ENCODE measurements around the gene GABRR2.
"Not testable (repeated sequence)": the region's sequence is repeated elsewhere in the genome, so short reads cannot be mapped to it uniquely, and the experiment has no call there.

The GABRR2 gene

GRCh38 chr6:89255417-89255816 lies 59.7 kb downstream of the GABRR2 start:
- ATAC-seq (no peak), DNase-seq (no peak)

DNA sequence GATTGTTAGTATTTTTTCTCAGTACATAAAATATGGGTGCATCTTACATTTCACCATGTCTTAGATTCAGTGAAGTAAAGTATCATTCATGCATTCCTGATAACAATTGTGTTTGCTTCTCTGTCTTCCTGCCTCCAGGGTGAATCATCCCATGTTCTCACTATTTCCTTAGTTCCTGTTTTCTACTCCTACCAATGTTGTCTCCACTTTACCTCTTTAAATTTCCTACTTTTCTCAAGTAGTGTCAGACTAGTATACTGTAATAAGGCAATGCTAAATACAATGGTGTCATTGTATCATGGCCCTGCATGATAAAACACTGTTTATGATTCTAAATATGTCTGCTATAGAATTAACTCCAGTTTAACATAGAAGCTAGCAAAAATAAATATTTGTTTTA lies 60.5 kb downstream of the GABRR2 start:
- DNase-seq (no peak), ATAC-seq (no peak)

DNA sequence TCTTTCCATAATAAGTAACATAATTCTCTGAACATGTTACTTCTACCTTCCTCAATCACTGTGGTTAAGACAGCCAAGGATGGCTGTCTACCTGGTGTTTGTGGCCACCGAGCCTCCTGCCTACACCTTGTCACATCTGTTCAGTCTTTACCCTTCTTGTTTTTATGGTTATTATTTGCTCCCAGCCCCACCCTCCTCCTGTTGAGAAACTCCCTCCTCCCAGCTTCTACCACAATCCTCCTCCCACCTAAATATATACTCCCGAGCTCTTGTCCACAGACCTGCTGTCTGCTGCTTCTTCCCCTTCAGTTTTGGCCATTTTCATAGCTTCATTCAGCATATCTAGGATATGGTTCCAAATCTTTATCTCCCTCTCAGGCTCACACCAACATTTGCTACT lies 62.2 kb downstream of the GABRR2 start:
- no peak for ATAC-seq

DNA sequence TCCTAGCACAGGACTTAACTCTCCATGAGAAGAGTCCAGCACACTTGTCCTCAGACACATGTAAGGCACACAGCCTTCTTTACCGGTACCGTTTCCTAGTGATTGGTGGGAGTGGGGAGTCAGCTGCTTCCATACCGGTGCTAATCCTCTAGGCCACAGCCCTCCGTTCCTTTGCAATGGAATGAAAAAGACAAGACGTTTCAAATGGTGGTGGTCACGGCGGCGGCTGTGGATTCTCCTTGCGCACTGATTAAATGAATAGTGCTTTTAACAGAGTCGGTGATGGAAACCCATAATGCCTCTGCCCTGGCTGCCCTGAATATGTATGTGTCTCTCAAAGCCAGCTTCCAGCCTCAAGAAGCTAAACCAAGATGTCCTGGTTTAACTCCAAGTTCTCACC lies 63.1 kb downstream of the GABRR2 start:
- ATAC-seq, result no peak

More for the DNA sequence above, 62.2 kb downstream of the GABRR2 start:
- DNase-seq, result no peak

DNA sequence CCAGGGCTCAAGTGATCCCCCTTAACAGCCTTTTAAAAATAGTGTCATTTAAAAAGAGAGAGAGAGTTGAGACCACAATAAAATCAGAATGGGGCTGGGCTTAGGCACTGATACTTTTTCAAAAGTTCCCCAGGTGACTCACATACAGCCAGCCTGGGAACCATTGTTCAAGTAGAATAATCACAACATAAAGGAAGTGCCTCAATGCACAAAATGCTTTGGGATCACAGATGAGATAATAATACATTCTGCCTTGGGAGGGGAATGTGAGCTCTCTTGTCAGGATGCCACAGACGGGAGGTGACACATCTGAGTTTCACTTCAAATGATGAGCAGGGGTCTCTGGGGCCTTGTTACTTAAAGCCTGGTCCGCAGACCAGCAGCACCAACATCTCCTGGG lies 63.9 kb downstream of the GABRR2 start:
- ATAC-seq, result no peak
- DNase-seq, result no peak

More for the DNA sequence above, 63.1 kb downstream of the GABRR2 start:
- DNase-seq, result no peak

DNA sequence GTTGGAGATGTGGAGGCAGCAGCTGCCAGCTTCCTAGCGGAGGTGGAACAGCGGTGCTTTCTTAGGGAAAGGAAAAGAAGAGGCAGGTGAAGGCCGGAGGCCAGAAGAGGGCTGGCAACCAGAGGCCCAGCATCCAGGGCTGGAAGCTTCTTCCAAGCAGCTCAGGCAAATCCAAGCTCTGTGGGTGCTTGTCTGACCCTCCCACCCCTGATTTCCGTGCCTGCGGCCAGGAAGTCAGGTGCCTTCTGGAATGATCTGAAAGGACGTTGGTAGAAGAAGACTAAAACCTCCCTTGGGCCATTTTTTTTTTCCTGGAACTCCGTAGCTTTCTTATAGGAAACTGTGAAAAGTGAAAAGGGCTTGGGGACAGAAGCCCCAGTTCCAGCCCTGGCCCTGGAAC lies 64.9 kb downstream of the GABRR2 start:
- DNase-seq, result no peak
- ATAC-seq, result no peak

- ATAC-seq (no peak), DNase-seq (no peak)
Observed at GRCh38 chr6:89244241-89244985, 70.7 kb downstream of the GABRR2 start.

DNA sequence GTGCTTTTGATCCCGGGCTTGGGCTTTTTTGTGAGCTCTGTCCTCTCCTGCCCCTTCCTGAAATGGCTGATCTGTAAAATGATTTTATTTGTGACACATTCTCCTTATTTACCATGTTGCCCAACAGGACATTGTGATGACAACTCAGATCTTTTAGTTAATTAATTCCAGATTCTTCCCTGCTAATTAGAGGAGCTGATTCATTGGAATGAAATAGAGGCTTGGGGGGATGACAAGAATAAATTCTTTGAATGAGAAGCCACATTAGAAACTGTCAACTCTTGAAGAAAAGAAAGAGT lies 71.8 kb downstream of the GABRR2 start:
- DNase-seq, result no peak
- no peak for ATAC-seq

GRCh38 chr6:89242574-89243330 lies 72.3 kb downstream of the GABRR2 start:
- no peak for ATAC-seq
- DNase-seq, result no peak

GRCh38 chr6:89239338-89239737 lies 75.8 kb downstream of the GABRR2 start:
- ATAC-seq (peak; percentile 63), DNase-seq (peak; percentile 39)

DNA sequence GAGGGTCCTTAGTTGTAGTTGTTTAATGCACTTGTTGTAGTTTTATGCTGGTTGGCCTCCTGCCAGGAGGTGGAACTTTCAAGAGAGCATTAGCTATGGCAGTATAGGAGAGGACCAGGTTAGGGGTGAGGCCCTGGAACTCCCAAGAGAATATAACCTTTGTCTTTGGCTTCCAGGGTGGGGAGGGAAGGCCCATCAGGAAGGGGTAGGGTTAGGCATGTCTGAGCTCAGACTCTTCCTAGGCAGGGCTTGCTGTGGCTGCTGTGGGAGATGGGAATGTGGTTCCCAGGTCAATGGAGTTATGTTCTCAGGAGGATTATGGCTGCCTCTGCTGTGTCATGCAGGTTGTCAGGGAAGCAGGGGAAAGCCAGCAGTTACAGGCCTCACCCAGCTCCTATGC lies 77.9 kb downstream of the GABRR2 start:
- DNase-seq (no peak), ATAC-seq (no peak)

DNA sequence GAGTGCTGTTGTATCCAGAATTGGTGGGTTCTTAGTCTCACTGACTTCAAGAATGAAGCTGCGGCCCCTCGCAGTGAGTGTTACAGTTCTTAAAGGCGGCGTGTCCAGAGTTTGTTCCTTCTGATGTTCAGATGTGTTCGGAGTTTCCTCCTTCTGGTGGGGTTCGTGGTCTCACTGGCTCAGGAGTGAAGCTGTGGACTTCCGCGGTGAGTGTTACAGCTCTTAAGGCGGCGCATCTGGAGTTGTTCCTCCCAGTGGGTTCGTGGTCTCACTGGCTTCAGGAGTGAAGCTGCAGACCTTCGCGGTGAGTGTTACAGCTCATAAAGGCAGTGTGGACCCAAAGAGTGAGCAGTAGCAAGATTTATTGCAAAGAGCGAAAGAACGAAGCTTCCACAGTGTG lies 81.5 kb downstream of the GABRR2 start:
- not testable (repeated sequence) for ATAC-seq, DNase-seq

DNA sequence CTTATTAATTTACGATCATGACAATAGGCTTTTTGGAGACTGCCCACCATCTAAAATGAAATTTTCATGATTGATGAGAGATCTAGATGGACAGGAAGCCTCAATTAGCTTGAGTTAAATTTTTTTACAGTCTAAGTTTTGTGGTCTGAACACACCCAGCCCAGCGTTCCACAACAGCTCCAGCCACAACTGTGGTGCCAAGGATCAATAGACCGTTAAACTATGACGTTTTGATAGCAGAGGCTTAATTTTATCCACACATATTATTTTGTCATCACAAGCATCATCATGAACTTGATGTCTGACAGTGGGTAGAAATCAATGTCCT lies 92.4 kb downstream of the GABRR2 start:
- ATAC-seq (no peak), DNase-seq (no peak)

GRCh38 chr6:89221971-89222711 lies 93.0 kb downstream of the GABRR2 start:
- DNase-seq, result no peak
- no peak for ATAC-seq

DNA sequence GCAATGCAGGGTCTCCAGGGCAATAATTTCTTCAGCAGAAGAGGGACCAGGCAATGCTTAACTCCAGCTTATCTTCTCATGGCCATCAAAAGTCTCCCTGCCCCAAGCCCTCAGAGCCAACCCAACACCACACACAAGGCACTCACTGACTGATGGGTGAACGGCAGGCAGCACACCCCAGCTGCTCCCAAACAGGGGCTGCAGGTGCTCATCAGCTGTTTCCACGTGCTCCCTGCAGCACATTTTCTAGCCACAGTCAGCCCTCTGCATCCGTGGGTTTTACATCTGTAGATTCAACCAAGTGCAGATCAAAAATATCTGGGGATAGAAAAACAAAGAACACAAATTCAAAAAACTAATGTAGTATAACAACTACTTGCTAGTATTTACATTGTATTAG lies 94.0 kb downstream of the GABRR2 start:
- ATAC-seq (no peak), DNase-seq (no peak)

GRCh38 chr6:89217299-89217910 lies 97.7 kb downstream of the GABRR2 start, which contains the start of gene GABRR1:
Gene GABRR1 (minus strand): TSS chr6:89217358. CDS start chr6:89217322, 36 bp downstream.
- DNase-seq, result no peak
- no peak for ATAC-seq

DNA sequence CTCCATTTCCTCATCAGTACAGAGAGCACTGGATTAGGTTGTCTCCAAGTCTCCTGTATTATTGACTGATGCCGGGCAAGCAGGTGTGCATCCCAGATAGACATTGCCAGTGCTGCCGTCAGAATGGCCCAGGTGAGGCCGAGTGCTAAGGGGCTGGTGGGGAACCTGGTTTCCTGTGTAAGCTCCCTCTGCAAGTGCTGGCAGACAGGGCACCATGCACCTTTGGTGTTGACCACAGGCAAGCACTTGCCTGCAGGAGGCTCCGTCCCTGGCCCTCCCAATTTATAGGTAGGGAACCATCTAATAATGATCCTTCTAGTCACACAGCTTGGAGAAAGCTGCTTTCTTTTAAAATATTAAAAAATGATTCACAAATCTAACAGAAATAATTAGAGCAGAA lies 98.7 kb downstream of the GABRR2 start:
- ATAC-seq, result no peak
- no peak for DNase-seq

GRCh38 chr6:89215391-89215790 lies 99.7 kb downstream of the GABRR2 start:
- ATAC-seq (no peak), DNase-seq (no peak)

DNA sequence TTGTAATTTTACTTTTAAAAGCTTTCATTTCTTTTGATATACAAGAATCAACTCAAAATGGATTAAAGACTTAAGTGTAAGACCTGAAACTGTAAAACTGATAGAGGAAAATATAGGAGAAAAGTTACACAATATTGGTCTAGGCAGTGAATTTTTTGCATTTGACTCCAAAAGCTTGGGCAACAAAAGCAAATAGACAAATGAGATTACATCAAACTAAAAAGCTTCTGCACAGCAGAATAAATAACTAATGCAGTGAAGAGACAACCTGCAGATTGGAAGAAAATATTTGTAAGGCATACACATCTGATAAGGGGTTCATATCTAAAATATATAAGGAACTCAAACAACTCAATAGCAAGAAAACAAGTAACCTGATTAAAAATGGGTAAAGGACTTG lies 100.9 kb downstream of the GABRR2 start:
- no peak for ATAC-seq
- DNase-seq, result no peak

DNA sequence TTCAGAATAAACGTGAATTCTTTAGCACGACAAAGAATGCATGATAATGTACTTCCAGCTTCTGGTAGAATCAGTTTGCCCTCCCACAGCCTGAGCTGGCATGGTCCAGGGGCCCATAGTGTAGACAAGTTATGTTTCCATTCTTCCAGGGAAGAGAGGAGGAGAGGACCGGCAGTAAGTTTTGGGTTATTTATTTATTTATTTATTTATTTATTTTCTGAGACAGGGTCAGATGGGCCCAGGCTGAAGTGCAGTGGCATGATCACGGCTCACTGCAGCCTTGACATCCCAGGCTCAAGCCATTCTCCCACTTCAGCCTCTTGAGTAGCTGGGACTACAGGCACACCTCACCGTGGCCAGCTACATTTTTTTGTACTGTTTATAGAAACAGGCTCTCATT lies 102.6 kb downstream of the GABRR2 start:
- no peak for DNase-seq
- ATAC-seq, result no peak

DNA sequence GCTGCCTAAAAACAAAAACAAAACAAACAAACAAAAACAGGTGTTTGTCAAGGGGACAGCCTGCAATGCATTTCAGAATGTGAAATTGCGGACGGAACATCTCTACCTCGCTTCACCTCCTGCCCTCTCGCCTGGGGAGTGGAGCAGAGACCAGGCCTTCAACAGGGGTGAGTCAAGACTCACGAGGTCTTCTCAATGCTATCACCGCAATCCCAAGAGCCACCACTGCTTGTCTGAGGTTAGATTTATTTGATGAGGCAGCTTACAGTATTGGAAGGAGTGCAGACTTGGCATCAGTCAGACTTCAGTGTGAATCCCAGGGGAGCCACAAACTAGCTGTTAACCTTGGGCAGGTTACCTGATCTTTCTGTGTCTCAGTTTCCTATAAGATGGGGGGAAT lies 105.6 kb downstream of the GABRR2 start:
- DNase-seq, result no peak
- ATAC-seq, result peak; percentile 40

GRCh38 chr6:89208551-89208950 lies 106.5 kb downstream of the GABRR2 start:
- ATAC-seq (no peak), DNase-seq (no peak)

Data from stimulated activated naive CD8-positive, alpha-beta T cell treated with anti-CD3 and anti-CD28 coated beads, Interleukin-15, Interleukin-2, amounts not matched to agents 100 U/mL and 50 U/mL, for 24 hours (primary cell).